NT2/D1 (cell line): ENCODE data around the gene RASAL2.

ENCODE experiments used
- SUZ12 ChIP-seq: IDR thresholded peaks from 2 replicates; pipeline ENCODE4 v1.6.1; 2011; ENCODE audit not compliant: insufficient read length, insufficient read depth; ENCODE audit errors: extremely low read depth
- YY1 ChIP-seq: IDR thresholded peaks from 2 replicates; pipeline ENCODE4 v1.6.1; 2011; ENCODE audit not compliant: insufficient read length, insufficient read depth

- TF ChIP-seq YY1 (no peak), SUZ12 (no peak)
Observed at GRCh38 chr1:178243890-178244289, 150.0 kb downstream of the RASAL2 start.
